K562 (cell line): ENCODE measurements around the gene METTL23. TPM values are rescaled to one million over a fixed set of nuclear protein-coding genes. Genes with fewer than 3 reads are reported as not detected.
A peak's percentile ranks its signal among the peaks of the same experiment; 100 is the strongest.

Experiments used
- CBFA2T2 ChIP-seq: fragments of 450-650 bp; conservative IDR thresholded peaks from 2 replicates; pipeline ENCODE4 v1.6.1; 2017; ENCODE audit warnings: mild to moderate bottlenecking
- DPF2 ChIP-seq: fragments of 450-650 bp; IDR thresholded peaks from 2 replicates; pipeline ENCODE4 v1.6.1; 2016
- KDM1A ChIP-seq, 2 experiments: fragments of 450-650 bp; IDR thresholded peaks; 2 replicates each; pipeline ENCODE4 v1.6.1; 2016; ENCODE audit warnings: mild to moderate bottlenecking in 2 of 2
- MYC ChIP-seq, 2 experiments: fragments of 250-450 bp in 1 of 2; sonication (Bioruptor Pico) in 1 of 2; IDR thresholded peaks; 2 replicates each; pipeline versions ENCODE4 v1.5.1 to v1.6.1; 2012 to 2021; ENCODE audit warnings: low read depth in 2 of 2, borderline replicate concordance in 1 of 2, improper control_type of control experiment in 1 of 2, low read length in 1 of 2, mild to moderate bottlenecking in 1 of 2, moderate library complexity in 1 of 2
- POLR2AphosphoS5 ChIP-seq: IDR thresholded peaks from 2 replicates; pipeline ENCODE4 v1.6.1; 2011; ENCODE audit warnings: mild to moderate bottlenecking, low read depth, low read length, moderate library complexity; ENCODE audit not compliant: control insufficient read depth, insufficient read depth
- RAD21 ChIP-seq, 2 experiments: fragments of 250-450 bp in 1 of 2; fragments of 450-650 bp in 1 of 2; sonication (Bioruptor Pico) in 1 of 2; formaldehyde crosslinking in 1 of 2; IDR thresholded peaks in 1 of 2; conservative IDR thresholded peaks in 1 of 2; 2 replicates each; pipeline versions ENCODE4 v1.4.0 to v1.8.0; 2020 to 2022; ENCODE audit warnings: mild to moderate bottlenecking in 2 of 2, moderate library complexity in 1 of 2
- SLC30A9 ChIP-seq: fragments of 250-450 bp; sonication (Bioruptor Pico); IDR thresholded peaks from 2 replicates; pipeline ENCODE4 v1.8.0; 2022; ENCODE audit warnings: mild to moderate bottlenecking, moderate library complexity
- TAL1 ChIP-seq: fragments of 450-650 bp; IDR thresholded peaks from 2 replicates; pipeline ENCODE4 v1.6.1; 2016; ENCODE audit warnings: mild to moderate bottlenecking
- ZNF274 ChIP-seq: IDR thresholded peaks from 2 replicates; pipeline ENCODE4 v1.6.1; 2011; ENCODE audit warnings: low read depth, mild to moderate bottlenecking, low read length, moderate library complexity, borderline replicate concordance
- ZNF785 ChIP-seq: fragments of 250-450 bp; sonication (Bioruptor Pico); IDR thresholded peaks from 2 replicates; pipeline ENCODE4 v1.4.0; 2020; ENCODE audit warnings: mild to moderate bottlenecking
- ZNF79 ChIP-seq: fragments of 250-450 bp; sonication (Bioruptor Pico); IDR thresholded peaks from 2 replicates; pipeline ENCODE4 v1.4.0; 2020; ENCODE audit warnings: low read depth, mild to moderate bottlenecking, moderate library complexity
- polyA plus RNA-seq, 8 experiments: library from polyadenylated mRNA; depleted of rRNA in 4 of 8; stranded (reverse) in 5 of 8; unstranded in 3 of 8; fragments of >200 nt; fragmentation: Nextera tagmentation in 2 of 8; fragmentation: Illumina TruSeq in 1 of 8; extraction: Ambion mirVana in 2 of 8; extraction: Trizol in 1 of 8; gene quantifications; 2 replicates each; pipeline versions ENCODE4 v1.2.1 to v1.2.3, GENCODE V29; 2011 to 2014; ENCODE audit warnings: inconsistent platforms in 1 of 8, missing spikeins in 1 of 8
- total RNA-seq, 7 experiments: library from RNA; depleted of rRNA in 6 of 7; stranded (reverse); fragments of >200 nt in 6 of 7; fragmentation: Illumina TruSeq in 2 of 7; extraction: Trizol in 2 of 7; gene quantifications; 2 replicates each; pipeline versions ENCODE4 v1.2.1 to v1.2.3, GENCODE V29; 2011 to 2021; ENCODE audit warnings: low replicate concordance in 1 of 7
- TF ChIP-seq, protein P1 (sequence below), 2 experiments: fragments of 450-650 bp in 1 of 2; sonication (generic) in 1 of 2; formaldehyde crosslinking in 1 of 2; IDR thresholded peaks; 2 replicates each; pipeline versions ENCODE4 v1.7.1 to v1.9.0; 2016 to 2022; ENCODE audit warnings: inconsistent platforms in 1 of 2, mild to moderate bottlenecking in 1 of 2, missing genetic modification reagents in 1 of 2
- TF ChIP-seq, protein P2 (sequence below): IDR thresholded peaks from 3 replicates; pipeline ENCODE4 v1.6.1; 2011; ENCODE audit warnings: borderline replicate concordance, mild to moderate bottlenecking, moderate library complexity; ENCODE audit not compliant: insufficient read length; ENCODE audit errors: extremely low read depth
- TF ChIP-seq, protein P3 (sequence below): sonication (generic); formaldehyde crosslinking; IDR thresholded peaks from 2 replicates; pipeline ENCODE4 v1.8.0; 2022; ENCODE audit warnings: mild to moderate bottlenecking, missing genetic modification reagents

Gene METTL23
- total and polyA plus RNA-seq, 9 of the 15 experiments (the other 6 are each of a cell fraction or from before 2014, with no cell fraction given): 29.4 to 67.3 (median 41.6) TPM

DNA sequence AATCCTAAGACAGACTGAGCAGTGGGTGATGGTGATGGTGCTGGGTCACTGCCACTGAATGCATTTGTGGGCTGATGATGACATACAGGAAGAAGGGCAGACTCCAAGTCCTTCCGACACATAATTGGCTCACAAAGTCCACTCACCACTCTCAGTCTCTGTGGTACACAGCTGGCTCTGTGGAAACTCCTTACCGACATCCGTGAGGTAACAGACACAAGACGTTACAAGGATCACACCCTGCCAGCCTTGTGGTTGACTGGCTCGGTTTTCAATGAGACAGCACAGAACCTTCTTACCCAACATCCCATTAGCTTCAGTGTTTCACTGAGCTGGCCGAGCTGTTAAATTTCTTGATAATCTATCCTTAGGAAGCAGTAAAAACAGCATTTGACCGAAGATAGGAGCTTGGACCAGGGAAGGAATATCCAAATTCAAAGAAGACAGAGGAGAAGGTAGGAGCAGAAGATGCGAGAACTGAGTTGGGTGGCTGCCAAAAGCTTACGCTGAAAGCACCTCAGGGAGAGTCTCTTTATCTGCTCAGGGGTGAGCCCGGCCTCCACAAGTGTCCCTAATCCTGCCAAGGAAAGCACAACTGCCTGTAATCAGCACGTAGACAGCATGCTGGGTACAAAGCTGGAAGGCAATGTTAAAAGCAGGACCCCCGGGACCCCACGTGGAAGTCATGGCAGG, 10.3 kb upstream of the METTL23 start (continued):
- TF ChIP-seq, protein P1, sequence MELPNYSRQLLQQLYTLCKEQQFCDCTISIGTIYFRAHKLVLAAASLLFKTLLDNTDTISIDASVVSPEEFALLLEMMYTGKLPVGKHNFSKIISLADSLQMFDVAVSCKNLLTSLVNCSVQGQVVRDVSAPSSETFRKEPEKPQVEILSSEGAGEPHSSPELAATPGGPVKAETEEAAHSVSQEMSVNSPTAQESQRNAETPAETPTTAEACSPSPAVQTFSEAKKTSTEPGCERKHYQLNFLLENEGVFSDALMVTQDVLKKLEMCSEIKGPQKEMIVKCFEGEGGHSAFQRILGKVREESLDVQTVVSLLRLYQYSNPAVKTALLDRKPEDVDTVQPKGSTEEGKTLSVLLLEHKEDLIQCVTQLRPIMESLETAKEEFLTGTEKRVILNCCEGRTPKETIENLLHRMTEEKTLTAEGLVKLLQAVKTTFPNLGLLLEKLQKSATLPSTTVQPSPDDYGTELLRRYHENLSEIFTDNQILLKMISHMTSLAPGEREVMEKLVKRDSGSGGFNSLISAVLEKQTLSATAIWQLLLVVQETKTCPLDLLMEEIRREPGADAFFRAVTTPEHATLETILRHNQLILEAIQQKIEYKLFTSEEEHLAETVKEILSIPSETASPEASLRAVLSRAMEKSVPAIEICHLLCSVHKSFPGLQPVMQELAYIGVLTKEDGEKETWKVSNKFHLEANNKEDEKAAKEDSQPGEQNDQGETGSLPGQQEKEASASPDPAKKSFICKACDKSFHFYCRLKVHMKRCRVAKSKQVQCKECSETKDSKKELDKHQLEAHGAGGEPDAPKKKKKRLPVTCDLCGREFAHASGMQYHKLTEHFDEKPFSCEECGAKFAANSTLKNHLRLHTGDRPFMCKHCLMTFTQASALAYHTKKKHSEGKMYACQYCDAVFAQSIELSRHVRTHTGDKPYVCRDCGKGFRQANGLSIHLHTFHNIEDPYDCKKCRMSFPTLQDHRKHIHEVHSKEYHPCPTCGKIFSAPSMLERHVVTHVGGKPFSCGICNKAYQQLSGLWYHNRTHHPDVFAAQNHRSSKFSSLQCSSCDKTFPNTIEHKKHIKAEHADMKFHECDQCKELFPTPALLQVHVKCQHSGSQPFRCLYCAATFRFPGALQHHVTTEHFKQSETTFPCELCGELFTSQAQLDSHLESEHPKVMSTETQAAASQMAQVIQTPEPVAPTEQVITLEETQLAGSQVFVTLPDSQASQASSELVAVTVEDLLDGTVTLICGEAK (IDR thresholded peaks at IDR 0.05): no peak
- TF ChIP-seq, protein P1 (CRISPR knock-in tag; IDR thresholded peaks at IDR 0.05): no peak
- no peak for TF ChIP-seq ZNF785 (CRISPR knock-in tag)
- TF ChIP-seq ZNF274: no peak
- no peak for TF ChIP-seq SLC30A9 (CRISPR knock-in tag)
- no peak for TF ChIP-seq ZNF79 (CRISPR knock-in tag)
- peak; percentile 74 for TF ChIP-seq CBFA2T2
- TF ChIP-seq RAD21 (CRISPR knock-in tag; conservative IDR thresholded peaks at IDR 0.05 in 1 of 2, IDR thresholded peaks at IDR 0.05 in 1 of 2): no peak
- TF ChIP-seq, protein P2, sequence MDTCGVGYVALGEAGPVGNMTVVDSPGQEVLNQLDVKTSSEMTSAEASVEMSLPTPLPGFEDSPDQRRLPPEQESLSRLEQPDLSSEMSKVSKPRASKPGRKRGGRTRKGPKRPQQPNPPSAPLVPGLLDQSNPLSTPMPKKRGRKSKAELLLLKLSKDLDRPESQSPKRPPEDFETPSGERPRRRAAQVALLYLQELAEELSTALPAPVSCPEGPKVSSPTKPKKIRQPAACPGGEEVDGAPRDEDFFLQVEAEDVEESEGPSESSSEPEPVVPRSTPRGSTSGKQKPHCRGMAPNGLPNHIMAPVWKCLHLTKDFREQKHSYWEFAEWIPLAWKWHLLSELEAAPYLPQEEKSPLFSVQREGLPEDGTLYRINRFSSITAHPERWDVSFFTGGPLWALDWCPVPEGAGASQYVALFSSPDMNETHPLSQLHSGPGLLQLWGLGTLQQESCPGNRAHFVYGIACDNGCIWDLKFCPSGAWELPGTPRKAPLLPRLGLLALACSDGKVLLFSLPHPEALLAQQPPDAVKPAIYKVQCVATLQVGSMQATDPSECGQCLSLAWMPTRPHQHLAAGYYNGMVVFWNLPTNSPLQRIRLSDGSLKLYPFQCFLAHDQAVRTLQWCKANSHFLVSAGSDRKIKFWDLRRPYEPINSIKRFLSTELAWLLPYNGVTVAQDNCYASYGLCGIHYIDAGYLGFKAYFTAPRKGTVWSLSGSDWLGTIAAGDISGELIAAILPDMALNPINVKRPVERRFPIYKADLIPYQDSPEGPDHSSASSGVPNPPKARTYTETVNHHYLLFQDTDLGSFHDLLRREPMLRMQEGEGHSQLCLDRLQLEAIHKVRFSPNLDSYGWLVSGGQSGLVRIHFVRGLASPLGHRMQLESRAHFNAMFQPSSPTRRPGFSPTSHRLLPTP: no peak
- peak in 1 of 2 experiments; percentile 29; a peak in 1 of 4 replicates for TF ChIP-seq KDM1A (IDR thresholded peaks at IDR 0.05)
- TF ChIP-seq POLR2AphosphoS5: peak; percentile 43; the same call in 1 of the 2 replicates
- TF ChIP-seq TAL1: peak; percentile 70; the same call in 1 of the 2 replicates
- TF ChIP-seq MYC (IDR thresholded peaks at IDR 0.05; ENCODE audit: low read depth, low read length): 0 out of 2 replicates have a peak, but pooled peaks have one; percentile 9
- TF ChIP-seq MYC (CRISPR knock-in tag; IDR thresholded peaks at IDR 0.05; ENCODE audit: borderline replicate concordance, low read depth): no peak
- TF ChIP-seq, protein P3, sequence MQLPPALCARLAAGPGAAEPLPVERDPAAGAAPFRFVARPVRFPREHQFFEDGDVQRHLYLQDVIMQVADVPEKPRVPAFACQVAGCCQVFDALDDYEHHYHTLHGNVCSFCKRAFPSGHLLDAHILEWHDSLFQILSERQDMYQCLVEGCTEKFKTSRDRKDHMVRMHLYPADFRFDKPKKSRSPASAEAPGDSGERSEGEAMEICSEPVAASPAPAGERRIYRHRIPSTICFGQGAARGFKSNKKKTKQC (CRISPR knock-in tag): no peak
- peak; percentile 75 for TF ChIP-seq DPF2
